Measurements from ENCODE around the gene RBM38. TPM values are rescaled to one million over a fixed set of nuclear protein-coding genes. Genes with fewer than 3 reads are reported as not detected.

Gene RBM38
- total RNA-seq, 2 experiments from 2014 or later, result 113 to 114 TPM

DNA sequence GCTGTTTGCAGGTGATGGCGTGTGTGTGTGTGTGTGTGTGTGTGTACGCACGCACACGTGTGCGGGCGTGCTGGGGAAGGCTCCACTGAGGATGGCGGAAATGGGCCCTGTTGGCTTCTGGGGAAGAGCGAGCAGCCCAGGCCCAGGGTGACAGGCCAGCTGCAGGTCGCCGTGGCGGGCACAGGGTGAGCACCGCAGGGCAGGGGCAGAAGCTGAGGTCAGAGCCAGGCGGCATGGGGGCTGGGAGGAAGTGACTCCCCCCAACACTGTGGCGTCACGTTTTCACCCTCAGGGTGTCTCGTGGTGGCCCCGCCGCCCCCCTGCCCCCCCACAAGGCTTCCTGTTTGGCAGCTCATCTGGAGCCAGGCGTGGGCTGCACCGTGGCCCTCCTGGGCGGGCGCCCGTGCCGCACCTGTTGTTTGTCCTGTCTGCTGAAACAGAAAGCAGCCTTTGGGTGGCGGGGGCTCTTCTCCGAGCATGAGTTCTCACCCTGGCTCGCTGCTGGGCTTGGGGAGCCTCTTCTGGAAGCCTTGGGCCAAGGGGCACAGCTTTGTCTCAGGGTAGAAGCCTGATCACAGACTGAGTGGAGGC is 7.1 kb downstream of the RBM38 start:
- POLR2A ChIA-PET, result interaction anchor here (0.6 to 3.4 kb wide), 6 partner anchors 8 to 1765 kb away, joined by 4 to 39 read pairs (median 4); partner anchors contain the start of genes RAE1 and RBM38
- CTCF ChIA-PET, result interaction anchor here (0.8 to 1.7 kb wide), 12 partner anchors 8 to 221 kb away, joined by 3 to 13 read pairs (median 4); partner anchors contain the start of gene RAE1

DNA sequence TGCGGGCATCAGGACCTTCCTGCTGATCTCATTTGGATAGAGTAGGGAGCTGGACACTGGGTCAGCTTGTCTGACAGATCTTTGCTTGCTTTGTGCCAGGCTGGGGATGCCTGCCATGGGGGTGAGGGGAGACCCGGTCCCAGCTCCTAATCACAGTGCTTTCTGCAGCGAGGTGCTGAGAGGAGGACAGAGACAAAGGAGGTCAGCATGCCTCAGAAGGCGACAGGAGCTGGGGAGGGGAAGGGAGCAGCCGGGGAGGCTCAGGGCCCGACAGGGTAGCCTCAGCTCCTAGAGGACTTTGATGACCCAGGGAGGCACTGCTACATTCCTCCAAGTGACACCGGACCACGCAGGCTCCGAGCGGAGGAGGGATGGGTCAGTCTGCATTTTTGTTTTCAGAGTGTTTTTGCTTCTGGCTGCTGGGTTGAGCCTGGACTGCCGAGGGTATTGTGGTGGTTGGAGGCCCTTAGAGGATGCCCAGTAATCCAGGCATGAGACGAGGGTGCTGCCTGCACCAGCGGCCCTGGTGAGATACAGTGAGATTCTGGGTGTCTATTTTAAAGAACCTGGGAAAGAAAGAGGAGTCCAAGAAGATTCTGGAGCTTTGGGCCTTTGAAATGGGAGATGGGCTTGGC is 7.8 kb downstream of the RBM38 start:
- ChIA-PET CTCF (interaction anchor here (0.8 to 1.7 kb wide), 9 partner anchors 9 to 97 kb away, joined by 3 to 13 read pairs (median 4); no protein-coding TSS in a partner anchor), POLR2A (interaction anchor here (0.8 to 3.4 kb wide), 3 partner anchors 9 to 17 kb away, joined by 4 to 39 read pairs (median 5); partner anchors contain the start of gene RBM38)

DNA sequence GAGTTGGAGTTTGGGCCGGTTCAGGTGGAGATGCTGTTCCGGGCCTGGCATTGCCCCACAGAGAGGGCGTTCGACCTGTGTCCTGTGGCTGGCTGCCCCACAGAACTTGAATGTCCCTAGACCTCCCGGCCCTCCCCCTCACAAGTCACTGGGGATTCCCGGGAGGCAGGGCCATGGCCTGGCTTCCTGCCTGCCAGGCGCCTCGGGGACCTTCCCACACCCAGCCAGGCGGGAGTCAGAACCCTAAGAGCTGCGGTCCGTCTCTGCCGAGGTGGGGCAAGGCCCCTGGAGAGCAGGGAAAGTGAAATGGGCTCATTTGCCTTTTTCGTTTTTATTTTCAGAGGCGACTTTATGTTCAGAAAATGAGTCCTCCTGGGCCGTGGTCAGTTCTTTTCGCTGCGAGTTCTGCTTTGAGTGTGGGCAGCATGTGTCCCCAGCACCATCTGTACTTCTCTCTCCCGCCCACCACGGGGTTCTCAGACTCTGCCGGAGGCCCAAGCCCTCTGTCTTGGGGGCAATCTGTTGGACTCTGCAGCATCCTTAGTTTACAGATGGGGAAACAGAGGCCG is 8.5 kb downstream of the RBM38 start:
- ChIA-PET POLR2A (interaction anchor here (3.4 kb wide), 1 partner anchor 10 kb away, joined by 39 read pairs; the partner anchor contains the start of gene RBM38), CTCF (interaction anchor here (1.1 kb wide), 1 partner anchor 18 kb away, joined by 5 read pairs; no protein-coding TSS in a partner anchor)

DNA sequence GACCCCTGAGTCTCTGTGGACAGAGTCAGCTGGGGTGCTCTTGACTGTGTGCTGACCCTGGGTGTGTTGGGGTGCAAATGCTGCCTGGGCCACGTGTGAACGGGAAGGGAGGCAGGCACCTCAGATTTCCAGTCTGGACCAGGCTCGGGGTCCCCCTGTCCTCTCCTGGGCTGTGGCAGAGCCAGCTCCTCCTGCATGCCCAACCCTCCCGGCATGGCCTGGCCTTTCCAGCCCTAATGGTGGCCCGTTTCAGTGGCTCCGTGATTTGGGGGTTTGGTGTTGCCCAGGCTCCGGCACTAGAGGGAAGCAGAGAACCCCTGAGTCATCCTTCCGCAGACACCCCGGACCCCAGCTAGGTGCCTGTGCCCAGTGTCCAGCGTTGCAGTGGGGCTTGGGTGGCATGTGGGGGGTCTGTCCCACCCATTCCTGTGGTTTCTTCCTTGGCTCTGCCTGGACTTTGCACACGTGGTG is 9.1 kb downstream of the RBM38 start:
- POLR2A ChIA-PET, result interaction anchor here (3.4 kb wide), 1 partner anchor 10 kb away, joined by 39 read pairs; the partner anchor contains the start of gene RBM38
- CTCF ChIA-PET, result no interaction called here

DNA sequence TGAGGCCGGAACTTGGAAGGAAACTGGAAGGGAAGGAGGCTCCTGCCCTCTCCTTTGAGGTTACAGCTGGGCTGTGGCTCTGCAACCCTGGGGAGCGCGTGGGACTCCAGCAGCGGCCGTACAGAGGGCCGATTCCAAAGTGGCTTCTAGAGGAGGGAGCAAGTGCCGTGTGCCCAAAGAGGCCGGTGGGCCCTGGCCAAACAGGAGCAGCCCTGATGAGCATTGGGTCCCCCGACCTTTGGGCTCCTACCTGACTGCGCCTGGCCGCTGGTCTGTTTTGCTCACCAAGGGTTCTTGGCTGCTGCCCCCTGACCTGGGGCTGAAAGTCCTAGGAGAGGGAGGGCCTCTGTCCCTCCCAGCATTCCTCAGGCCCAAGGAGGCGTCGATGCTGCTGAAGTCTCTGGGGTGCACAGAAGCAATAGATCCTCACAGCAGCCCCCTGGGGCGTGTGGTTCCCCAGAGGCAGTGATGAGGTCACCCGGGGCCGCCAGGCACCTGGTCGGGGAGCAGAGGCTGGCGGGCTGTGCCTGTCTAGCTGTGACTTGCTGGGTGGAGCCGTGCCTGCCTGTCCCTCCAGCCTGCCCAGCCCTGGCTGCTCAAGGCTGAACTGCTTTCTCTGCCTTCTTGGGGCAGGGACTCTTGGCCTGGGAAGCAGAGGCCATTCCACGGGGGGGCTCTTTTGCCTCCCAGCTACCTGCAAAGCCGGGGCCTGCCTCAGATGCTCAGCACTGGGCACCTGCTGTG is 9.8 kb downstream of the RBM38 start:
- POLR2A ChIA-PET, result interaction anchor here (3.4 kb wide), 1 partner anchor 11 kb away, joined by 39 read pairs; the partner anchor contains the start of gene RBM38
- CTCF ChIA-PET, result interaction anchor here (0.8 to 1.1 kb wide), 2 partner anchors 19 to 95 kb away, joined by 3 to 4 read pairs; no protein-coding TSS in a partner anchor

DNA sequence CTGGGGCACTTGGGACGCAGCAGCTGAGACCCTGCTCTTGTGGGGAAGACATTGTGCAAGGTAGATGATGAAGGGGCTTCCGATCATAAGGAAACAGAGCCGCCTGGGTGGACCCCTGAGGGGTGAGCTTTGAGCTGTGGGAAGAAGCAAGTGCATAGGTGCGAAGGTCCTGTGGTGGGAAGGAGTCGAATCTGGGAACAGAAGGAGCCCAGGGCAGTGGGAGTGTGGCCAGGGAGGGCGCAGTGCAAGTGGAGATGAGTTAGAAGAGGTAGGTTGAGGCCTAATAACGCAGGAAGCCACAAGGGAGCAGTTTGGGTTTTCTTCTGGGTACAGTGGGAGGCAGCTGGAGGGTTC is 10.3 kb downstream of the RBM38 start:
- POLR2A ChIA-PET, result no interaction called here
- CTCF ChIA-PET, result interaction anchor here (0.6 to 1.1 kb wide), 4 partner anchors 20 to 982 kb away, joined by 3 to 4 read pairs (median 3); no protein-coding TSS in a partner anchor

DNA sequence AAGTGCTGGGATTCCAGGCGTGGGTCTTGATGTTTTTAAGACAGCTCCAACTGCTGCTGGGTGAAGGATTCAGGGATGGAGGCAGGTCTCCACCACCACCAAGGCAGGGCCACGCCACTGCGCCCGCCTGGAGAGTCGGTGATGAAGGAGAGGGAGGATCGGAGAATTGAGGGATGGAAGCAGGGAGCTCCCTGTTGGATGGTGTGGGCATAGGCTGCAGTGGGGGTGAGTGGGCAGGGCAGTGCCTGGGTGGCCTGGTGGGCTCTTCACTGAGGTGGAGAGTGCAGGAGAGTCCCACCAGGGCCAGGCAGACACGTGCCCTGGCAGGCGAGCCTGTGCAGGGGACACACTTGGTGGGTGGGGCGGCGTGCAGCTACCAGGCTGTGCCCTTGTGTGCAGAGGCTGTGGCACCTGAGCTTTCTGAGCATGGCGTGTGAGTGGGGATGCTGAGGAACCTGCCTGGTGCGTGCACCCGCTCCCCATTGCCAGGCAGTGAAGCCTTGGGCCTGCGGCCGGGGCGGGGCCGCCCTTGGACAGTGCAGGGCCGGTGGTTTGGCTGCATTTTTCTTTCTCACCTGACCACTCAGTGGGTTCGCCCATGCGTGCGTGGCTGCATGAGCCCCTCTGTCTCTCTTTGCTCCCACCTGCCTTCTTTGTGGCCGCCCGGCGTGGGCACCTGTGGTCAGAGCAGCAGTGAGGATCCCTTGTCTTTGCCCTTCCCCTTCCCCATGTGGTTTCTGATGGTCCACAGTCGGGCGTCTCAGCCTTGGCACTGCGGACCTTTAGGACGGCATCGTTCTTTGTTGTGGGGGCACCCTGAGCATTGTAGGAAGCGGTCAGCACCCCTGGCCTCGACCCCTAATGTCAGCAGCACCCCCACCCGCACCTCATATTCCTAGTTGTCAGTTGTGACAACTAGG is 11.3 kb downstream of the RBM38 start:
- CTCF ChIA-PET, result interaction anchor here (0.6 to 0.8 kb wide), 3 partner anchors 10 to 981 kb away, joined by 3 read pairs; no protein-coding TSS in a partner anchor
- POLR2A ChIA-PET, result no interaction called here

DNA sequence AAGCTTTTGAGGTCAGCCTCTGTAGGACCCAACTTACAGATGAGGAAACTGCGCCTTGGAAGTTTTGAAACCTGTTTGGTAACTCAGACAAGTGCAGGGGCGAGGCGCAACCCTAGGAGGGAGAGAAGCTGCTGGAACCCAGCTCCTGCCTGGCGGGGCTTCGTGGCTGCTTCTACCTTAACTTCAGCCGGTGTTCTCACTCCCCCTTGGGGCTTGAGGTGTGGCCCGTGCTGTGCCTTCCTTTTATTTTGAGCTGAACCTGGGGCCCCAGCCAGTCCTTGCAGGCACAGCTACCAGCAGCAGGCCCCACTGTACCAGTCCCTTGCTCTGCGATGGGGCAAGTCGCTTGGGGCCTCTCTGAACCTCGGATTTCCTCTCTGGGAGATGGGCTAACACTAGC is 12.0 kb downstream of the RBM38 start:
- ChIA-PET CTCF (interaction anchor here (0.7 to 0.8 kb wide), 2 partner anchors 10 to 1006 kb away, joined by 3 read pairs; no protein-coding TSS in a partner anchor), POLR2A (no interaction called here)

DNA sequence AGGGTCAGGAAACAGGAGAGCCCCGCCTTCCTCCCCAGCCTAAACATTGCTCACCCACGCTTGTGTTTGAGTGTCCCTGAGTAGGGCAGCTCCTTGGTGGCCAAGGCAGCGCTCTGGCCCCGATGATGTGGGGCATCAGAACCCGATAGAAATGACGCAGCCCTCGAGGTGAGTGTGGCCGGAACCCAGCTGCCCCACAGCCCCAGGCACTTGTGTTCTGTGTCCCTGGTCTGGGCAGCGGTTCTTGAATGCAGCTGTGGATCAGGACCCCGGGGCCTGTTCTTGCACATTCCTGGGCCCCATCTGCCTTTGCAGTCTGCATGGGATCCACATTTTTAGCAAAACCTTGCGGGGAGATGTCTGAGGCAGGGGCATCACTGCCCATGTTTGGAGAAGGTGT is 12.8 kb downstream of the RBM38 start:
- POLR2A ChIA-PET, result no interaction called here
- CTCF ChIA-PET, result interaction anchor here (0.7 kb wide), 1 partner anchor 1007 kb away, joined by 3 read pairs; no protein-coding TSS in a partner anchor

DNA sequence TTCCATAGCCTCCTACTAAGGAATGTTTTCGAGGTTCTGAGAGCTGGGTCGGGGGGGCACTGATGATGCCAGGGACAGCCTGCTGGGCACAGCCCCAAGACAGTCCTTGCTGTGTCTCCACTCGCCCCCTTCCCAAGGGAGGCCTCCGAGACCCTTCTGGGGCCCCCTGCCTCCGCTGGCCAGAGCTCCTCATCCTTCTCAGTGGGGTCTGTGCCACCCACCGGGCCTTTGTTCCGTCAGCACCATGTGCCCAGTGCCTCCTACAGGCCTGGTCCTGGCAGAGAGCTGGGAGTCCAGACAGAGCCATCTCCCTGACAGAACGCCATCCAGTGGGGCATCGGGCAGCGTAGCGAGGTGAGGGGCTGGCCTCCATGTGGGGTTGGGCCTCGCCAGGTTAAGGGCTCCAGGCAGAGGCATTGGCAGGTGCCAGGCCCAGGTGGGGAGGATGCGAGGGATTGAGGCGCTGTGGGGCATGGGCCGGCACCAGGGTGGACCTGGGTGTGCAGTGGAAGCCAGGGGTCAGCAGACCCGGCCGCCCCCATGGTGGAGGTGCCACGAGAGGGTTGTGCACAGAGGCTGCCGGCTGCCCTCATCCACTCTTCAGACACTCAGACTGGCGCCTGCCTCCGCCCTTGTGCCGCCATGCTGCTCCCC is 13.3 kb downstream of the RBM38 start:
- POLR2A ChIA-PET, result no interaction called here
- CTCF ChIA-PET, result no interaction called here

DNA sequence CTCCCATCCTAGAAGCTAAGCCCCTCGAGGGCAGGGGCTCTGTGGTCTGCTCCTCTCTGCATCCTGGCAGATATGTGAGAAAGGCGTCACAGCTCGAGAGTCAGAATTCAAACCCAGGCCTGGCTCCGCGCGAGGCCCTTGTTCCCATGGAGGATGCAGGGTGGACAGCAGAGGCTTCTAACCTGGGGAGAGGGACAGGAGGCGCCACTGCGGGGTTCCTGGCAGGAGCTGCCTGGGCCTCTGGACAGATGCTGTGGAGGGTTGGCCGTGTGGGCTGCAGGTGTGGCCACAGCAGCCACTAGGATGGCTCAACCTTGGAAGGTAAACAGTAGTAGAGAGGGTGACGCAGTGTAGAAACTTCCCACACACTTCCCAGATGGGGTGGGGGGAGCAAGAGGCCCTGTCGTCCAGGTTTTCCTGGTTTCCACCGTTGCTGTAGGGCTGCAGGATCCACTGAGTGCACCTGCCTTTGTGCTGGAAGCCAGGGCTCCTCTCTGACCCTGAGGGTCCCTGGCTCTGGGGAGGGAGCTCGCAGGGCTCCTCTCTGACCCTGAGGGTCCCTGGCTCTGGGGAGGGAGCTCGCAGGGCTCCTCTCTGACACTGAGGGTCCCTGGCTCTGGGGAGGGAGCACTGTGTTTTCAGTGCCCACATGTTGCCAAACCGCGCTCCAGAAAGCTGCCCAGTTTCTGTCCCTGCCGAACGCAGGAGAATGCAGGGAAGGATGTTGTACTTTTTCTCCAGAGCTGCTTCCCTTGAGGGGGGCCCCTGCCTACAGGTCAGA is 14.2 kb downstream of the RBM38 start:
- ChIA-PET POLR2A (no interaction called here), CTCF (no interaction called here)

DNA sequence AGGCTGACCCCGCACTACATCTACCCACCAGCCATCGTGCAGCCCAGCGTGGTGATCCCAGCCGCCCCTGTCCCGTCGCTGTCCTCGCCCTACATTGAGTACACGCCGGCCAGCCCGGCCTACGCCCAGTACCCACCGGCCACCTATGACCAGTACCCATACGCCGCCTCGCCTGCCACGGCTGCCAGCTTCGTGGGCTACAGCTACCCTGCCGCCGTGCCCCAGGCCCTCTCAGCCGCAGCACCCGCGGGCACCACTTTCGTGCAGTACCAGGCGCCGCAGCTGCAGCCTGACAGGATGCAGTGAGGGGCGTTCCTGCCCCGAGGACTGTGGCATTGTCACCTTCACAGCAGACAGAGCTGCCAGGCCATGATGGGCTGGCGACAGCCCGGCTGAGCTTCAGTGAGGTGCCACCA is 16.4 kb downstream of the RBM38 start:
- POLR2A ChIA-PET, result no interaction called here

DNA sequence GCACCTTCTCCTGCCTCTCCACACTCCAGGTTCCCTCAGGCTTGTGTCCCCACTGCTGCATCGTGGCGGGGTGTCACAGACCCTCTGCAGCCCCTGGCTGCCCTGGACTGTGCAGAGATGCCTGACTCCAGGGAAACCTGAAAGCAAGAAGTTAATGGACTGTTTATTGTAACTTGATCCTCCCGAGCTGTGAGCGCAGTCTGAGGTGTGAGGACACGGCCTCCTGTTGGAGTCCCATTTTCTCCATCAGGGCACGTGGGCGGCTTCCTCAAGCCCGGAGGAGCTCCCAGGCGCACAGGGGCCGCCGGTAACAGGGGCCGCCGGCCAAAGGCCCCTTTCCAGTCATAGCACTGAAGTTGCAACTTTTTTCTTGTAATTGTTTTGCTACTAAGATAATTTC is 16.9 kb downstream of the RBM38 start:
- CTCF ChIA-PET, result no interaction called here

More for the DNA sequence above, 16.4 kb downstream of the RBM38 start:
- CTCF ChIA-PET, result no interaction called here

DNA sequence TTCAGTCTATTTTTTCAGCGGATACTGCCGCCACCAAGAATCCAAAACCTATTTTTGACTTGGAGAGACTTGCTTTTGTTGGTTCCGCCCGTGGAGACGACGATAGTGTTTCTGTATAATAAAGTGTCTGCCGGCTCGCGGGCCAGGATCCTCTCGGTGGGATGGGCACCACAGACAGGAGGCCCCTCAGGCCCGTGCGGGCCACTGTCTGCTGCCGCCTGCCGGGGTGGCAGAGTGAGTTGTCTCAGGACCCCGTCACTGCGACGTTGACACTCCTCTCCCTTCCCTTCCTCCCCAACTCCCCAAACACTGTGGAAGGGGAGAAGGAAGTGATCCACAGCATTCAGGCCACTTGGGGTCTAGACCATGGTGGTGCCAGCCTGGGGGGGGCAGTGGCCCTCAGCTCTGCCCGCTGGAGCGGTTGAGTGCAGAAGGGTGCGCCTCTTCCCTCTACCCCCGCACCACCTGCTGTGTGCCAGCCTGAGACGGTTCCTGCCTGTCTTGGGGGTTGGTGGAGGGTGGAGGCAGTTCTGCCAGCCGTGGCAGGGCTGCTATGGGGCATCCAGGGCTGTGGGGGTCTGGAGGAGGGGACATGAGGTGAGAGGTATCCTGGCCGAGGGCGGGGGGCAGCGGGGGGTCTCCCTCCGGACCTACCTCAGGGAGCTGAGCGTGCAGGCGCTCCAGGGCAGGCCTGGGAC is 17.5 kb downstream of the RBM38 start:
- POLR2A ChIA-PET, result no interaction called here

More for the DNA sequence above, 16.9 kb downstream of the RBM38 start:
- POLR2A ChIA-PET, result no interaction called here

DNA sequence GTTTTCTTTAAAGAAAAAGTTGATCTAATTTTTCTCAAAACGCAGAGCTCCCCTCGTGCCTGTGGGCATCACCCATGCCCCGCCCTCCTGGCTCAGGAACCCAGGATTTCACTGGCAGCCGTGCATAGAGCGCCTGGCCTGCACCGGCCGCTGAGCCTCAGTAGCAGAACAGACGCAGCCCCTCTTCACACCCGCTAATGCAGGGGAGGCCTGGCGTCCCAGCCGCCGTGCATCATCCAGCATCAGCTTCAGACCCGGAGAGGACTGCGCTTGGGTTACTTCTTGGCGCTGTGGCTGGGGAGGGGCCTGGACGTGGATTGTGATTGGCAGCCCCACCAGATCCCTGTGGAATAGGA is 18.1 kb downstream of the RBM38 start:
- ChIA-PET CTCF (no interaction called here), POLR2A (no interaction called here)

More for the DNA sequence above, 17.5 kb downstream of the RBM38 start:
- CTCF ChIA-PET, result no interaction called here

DNA sequence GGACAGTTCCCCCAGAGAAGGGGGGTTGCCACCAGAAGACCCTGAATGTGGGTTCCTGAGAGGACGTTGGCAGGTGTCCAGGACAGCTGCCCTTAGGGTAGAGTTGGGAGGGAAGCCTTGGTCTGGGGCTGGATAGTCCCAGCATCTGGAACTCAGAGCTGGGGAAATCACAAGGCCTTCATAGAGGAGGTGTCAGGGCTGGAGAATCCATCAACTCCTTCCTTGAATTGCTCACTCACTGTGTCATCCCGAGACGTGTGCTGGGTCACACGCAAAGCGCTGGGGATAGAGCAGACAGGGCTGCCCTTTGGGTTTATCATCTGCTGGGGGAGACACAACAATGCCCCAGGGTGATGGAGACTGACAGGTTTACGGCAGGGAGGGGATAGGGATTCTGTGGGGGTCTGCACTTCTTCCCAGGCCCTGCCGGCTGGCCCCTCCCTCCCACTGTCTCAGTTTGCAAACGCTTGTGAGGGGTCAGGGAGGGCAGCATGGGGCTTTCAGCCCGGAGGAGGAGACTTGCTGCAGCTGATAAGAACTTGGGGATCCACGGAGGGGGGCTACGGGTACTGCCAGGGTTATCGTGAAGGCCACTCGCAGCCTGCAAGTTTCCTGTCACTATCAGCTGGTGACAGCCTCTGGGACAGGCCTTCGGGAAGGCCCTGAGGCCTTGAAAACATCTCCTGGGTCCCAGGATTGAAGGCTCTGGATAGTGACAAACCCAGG is 18.6 kb downstream of the RBM38 start:
- ChIA-PET CTCF (no interaction called here), POLR2A (no interaction called here)

Data from activated CD8-positive, alpha-beta memory T cell treated with anti-CD3 and anti-CD28 coated beads for 36 hours (primary cell).